Activated CD4-positive, alpha-beta T cell treated with anti-CD3 and anti-CD28 coated beads for 1 hour (primary cell): ENCODE results near the gene ZFYVE28.

Source experiments
- DNase-seq: peaks from one replicate; pipeline ENCODE4 v3.0.0-alpha.2; 2020

The ZFYVE28 gene

DNA sequence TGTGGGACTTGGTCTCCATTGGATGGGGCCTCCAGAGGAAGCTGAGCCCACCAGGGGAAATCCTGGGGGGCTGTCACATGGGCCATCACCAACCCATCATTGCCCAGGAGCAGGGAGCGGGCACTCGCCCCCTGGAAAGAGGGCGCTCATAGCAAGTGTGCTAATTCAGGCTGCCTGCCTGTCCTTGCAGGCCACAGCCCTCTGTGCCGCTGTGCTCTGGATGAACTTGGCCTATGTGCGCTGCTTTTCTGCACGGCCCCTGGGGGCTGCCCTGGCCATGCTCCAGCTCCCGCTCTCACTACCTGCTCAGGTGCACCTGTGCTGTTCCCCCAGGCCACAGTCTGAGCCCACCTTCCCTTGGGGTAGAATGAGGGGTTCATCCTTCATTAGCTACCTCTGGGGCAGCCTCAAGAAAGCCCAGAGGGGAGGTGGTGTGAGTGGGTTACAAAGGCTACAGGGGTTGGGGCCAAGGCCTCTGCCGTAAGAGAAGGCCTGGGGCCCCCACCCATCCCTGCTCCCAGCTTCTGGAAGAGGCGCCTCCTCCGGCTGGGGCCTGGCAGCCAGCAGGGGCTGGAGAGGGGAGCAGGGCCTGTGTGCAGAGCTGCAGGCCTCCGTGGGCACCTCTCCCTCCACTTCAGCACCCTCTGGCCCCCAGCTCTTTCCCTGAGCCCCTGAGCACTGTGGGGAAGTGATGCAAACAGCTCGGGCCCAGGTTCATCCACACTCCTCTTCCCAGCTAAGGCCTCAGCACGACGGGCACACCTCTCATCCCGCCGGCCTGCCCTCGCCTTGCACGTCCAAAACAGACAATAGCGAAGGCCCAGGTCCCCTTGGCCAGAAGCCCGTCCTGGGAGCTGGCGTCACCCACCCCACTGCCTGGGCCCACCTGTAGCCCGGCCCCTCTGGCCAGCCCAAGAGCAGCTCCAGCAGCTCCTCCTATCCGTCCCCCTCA lies 9.2 kb upstream of the ZFYVE28 start:
- no peak for DNase-seq

DNA sequence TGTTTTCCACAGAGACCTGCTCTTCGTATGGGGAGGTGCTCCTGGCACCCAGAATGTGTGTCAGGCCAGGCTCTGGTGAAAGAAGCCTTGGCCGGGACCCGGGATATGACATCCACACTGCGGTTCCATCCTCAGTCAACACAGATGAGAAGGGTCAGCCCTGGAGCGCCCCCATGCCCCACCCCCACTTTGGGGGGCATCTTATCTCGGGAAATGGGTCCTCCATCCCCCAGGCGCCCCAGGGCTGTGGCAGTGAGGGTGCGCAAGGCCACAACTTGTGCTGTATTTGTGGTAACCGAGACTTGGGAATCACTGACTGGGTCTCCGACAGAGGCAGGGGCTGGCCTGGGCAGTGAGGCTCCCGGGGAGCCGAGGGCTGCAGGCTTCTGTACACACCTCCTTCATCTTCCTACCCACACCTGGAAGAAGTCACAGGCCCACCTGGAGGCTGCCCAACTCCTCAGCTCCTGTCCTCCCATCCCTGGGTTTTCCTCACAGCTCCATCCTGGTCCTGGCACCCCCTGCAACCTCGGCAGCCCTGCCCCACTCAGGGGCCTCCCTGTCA lies 8.3 kb upstream of the ZFYVE28 start:
- no peak for DNase-seq

DNA sequence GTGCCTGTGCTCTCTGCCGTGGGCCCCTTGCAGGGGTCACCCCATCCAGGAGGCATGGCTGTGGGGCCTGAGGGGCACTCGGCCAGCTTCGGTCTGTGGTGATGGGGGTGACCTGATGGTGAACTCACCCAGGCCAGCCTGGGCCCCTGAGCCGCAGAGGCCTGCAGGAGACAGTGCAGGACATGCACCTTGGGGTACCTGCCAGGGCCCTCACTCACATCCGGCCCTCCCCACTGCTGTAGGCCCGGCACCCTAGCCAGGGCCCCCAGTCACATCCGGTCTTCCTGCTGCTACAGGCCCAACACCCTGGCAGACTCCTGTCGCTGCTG lies 7.6 kb upstream of the ZFYVE28 start:
- no peak for DNase-seq

DNA sequence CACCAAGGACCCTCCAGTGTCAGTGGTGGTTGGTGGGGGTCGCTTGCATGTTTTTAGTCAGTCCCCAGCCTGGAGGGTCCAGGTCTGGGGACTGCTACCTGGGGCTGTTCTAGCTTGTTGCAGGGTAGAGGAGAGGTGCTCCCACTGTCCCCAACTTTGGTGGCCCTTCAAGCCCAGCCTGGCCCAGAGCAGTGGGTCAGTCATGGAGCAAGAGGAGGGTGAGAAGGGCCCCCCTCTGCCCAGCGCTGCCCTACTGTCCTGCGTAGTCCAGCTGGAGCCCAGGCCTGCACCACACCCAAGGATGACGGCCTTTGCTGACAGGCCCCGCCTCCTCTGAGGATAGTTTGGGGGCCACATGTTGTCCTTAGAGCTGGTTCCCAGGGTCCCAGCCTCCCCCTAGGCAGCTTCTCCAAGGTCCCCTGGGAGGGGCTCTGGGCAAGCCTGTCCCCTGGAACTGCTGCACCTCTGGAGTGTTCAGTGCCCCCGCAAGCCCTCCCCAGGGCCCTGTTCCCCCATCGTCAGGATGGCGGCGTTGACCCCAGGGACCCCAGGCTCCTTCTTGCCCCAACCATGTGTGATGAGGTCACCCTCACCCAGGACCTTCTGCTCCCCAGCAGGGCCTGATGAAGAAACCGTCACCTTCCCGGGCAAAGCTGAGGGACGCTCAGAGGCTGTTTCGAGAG lies 7.1 kb upstream of the ZFYVE28 start:
- no peak for DNase-seq

DNA sequence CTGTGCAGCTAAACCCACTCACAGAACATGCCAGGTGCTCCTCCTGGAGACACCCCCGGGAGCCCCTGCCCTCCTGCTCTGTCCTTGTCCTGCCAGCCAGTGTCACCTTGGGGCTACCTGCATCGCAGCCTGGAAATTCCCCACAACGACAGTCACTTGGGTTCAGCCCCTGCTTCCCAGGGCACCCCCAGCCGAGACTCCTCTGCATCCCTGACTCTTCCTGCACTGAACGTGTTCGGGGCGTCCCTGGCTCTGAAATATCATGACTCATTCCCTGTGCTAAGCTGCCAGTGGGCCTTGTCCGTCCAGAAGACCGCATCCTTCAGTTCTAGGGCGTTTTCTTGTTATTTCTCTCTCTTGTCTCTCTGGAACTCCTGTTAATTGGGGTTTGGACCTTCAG lies 6.1 kb upstream of the ZFYVE28 start:
- no peak for DNase-seq

DNA sequence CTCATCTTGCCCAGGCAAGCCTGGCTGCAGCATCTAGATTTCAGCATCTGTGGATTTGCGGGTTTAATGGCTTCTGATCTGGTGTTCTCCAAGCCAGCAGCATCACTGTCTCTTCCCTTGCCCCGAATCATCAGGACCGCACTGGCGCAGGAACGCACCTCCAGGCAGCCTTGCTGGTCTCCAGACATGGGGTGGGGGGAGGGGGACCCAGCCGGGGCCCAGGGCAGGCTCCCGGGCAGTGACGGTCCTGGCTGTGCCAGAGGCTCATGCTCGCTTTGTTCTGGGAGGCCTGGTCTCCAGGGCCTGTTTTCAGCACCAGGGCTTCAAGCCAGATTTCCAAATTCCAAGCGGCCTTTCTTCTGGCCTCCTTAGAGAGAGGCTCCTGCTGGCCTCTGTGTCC lies 5.2 kb upstream of the ZFYVE28 start:
- no peak for DNase-seq

DNA sequence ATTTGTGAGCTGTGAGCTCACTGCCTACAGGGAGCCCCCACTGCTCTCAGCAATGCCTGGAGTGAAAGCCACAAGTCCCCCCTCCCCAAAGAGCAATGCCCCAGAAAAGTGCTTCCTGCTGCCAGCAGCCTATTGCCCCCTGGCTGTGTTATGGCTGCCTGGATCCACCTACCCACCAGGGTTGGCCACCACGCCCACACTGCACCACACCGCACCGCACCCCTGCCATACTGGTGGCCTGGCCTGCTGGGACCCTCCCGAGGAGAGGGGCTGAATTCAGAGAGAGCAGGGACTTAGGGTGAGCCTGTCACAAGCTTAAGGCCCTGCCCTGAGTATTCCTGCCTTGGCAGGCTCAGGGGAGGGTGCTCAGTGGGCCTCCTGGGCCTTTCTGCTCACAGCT lies 4.6 kb upstream of the ZFYVE28 start:
- no peak for DNase-seq

DNA sequence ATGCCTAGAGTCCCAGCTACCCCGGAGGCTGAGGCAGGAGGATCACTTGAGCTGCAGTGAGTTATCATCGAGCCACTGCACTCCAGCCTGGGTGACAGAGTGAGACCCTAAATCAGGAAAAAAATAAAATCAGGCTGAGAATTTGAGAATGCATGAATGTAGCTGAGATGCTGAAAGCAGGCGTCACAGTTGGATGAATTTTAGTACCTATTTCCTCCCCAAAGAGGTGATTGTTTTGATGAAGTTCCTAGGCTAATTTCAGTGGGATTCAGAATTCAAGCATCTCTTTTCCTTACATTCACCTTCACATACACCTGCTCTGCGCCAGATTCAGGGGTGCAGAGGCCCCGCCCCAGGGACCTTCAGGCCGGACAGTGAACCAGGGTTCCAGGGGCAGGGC lies 3.5 kb upstream of the ZFYVE28 start:
- DNase-seq, result no peak

DNA sequence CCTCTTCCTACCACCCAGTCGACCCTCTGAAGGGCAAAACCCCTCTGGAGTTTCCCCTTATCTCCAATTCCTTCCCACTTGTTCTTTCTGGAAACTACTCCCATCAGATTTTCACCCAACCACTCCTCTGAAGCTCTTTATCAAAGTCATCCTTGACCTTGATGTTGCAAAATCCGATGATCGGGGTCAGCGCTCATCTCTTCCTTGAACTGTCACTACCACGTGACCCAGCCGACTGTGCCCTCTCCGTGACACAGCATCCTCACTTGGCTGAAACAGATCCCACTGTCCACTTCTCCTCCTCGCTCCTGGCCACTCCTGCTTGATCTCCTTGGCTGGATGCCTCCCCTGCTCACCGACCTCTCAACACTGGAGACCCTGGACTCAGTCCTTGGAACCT lies 1.4 kb upstream of the ZFYVE28 start:
- no peak for DNase-seq

DNA sequence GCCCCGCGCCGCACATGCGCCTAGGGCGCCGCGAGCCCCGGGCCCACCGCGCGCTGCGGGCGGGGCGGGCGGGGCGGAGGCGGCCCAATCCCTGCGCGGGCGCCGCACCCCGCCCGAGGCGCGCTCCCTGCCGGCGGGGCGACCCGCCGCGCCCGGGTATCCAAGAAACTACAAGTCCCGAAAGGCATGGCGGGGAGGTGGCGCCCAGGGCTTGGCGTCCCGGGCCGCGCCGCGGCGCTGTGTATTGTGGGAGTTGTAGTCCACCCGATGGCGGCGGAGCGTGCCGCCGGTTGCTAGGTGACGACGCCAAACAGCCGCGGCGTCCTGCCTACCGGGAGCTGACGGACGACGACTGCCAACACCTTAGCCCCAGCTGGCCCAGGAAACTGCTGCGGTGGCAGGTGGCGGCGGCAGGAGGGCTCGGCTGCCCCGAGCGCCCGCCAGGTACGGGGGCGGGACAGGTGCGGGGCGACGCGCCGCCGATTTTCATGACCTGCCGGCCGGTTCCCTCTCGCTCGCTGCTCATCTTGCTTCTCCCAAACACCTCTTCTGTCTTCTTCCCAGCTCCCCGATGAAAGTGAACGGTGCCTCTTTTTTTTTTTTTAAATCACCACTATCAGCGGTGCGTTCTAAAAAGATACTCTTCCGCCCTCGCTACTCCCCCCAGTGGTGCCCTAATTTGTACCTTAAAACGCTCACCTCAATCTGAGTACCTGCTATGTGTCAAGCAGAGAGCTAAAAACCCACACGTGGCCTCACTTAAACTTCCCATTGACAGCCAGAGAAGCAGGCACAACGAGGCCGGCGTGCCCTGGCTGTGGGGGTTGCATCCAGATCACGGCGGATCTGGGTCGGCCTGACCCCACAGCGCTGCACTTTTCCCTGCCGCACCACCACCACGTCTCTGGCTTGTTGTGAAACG lies 466 bp upstream of the ZFYVE28 start, which contains the start of gene CFAP99:
Gene CFAP99, plus strand, starts transcription at position 306 of the 922 bp plus-strand sequence.
- DNase-seq, result peak; percentile 98

DNA sequence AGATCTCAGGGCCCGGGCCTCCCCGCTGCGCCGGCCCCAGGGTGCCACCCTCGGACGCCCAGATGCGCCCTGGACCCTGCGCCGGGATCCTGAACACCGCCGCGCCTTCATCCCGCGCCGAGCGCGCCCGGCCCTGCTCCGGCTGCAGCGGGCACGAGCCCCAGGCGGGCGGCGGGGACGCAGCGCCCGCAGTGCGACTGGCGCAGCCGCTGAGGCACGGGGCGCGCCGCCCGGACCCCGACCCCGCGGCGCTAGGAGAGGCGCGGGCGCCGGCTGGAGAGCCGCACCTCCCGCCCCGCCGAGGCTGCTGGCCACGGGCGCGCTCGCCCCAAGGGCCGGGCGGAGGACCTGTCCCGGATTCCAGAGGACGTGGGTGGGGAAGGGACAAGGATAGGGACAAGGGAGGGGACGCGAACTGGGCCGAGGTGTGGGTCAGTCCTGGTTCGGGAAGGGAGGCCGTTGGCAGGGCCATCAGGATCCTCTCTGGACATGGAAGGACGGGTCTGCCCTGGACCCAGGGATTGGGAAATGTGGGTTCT lies 1.1 kb downstream of the ZFYVE28 start:
- DNase-seq, result no peak

DNA sequence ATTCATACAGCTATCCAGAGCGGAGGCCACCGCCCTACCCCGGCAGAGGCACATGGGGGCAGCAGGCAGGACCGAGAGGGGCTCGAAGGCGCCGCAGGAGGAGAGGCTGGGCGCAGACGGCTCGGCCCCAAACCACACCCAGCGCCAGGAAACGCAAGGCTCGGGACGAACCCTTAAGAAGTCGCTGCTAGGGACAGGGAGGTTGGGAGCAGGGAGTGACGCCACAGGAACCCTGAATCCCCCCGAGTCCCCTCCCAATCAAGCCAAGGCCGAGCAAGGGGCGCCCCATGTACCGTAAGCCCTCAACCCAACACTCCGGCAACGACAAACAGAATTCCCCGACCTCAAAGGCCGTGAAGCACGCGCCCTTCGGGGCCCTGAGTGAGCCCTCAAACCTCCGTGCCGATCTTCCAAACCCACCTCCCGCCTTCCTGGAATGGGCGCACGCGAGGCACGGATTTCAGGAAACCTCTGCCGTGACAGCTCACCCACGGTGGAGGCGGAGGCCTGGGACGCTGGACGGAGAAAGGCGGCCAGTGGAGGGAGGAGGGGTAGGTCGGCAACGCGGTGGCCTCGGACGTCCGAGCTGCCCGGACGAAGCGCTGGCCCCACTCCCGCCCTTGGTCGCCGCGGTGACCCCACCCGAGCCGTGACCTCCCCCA lies 1.8 kb downstream of the ZFYVE28 start:
- no peak for DNase-seq

DNA sequence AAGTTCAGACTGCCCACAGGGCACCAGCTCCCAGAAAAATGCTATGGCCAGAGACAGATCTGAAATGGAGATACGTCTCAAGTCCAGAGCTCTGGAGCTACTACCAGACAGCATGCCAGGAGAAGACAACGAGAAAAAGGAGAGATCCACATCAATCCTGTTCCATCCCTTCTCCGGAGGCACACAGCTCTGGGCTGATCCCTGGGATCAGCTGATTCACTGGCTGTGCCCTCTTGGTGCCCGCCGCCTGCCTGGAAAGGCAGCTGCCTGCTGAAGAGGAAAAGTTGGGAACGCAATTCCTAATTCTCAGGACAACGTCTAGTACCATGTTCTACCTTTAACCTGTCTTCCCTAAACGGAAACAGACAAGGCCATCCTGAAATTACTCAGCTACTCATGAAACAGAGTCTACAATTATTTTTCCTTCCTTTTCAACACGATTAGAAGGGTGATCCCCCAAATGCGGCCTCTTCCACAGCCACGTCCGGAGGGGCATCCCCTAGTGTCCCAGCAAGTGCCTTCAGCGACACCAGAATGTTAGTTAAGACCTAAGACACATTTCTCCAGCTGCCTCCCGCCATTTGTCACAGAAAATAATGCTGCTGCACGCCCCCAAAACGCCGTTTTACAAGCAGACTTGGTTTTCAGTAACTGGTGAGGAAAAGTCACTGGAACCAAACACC lies 2.4 kb downstream of the ZFYVE28 start:
- DNase-seq, result no peak

DNA sequence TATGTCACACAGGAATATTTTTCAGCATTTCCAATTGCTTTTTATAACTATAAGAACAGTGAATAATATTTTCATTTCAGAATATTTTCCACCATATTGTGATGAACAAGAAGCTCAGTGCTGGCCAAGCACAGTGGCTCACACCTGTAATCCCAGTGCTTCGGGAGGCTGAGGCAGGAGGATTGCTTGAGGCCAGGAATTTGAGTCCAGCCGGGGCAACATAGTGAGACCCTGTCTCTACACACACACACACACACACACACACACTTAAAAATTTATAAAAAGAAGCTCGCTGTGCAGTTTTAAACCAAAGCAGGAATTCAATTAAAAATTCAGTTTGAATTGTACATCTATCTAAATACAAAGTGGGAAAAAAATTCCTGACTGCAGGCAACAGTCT lies 3.2 kb downstream of the ZFYVE28 start:
- no peak for DNase-seq

DNA sequence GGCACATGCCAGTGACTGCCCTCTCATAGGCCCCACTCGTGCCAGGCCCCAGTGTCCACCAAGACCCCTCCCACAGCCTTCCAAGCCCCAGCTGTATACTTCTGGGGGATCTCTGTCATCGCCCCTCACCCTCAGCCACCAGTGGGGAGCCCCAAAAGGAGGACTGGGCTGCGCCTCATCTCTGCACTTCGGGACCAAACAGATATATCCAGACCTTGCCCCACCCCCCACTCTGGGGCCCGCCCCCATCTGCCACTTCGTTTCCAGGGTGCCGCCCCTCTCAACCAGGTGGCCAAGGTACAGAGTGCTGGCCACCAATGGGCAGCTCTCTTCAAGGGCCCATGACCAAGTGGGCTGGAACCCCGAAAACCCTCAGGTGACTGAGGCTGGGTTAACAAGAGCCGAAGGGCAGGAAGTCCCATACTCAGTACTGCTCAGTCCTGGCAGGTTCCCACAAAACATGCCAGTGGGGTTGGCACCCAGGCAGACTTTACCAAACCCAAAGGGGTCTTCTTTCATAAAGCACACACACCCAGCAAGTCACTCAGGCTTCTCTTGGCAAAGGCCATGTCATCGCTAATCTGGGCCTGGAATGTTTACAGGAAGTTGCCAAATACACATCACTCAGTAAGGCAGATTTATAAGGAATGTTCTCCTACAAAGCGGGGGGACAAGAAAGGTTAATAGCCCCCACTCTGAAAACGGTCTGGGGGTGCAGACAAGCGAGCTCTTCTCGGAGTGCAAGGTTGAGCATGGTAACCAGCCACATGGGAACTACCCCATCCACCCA lies 4.4 kb downstream of the ZFYVE28 start:
- no peak for DNase-seq

DNA sequence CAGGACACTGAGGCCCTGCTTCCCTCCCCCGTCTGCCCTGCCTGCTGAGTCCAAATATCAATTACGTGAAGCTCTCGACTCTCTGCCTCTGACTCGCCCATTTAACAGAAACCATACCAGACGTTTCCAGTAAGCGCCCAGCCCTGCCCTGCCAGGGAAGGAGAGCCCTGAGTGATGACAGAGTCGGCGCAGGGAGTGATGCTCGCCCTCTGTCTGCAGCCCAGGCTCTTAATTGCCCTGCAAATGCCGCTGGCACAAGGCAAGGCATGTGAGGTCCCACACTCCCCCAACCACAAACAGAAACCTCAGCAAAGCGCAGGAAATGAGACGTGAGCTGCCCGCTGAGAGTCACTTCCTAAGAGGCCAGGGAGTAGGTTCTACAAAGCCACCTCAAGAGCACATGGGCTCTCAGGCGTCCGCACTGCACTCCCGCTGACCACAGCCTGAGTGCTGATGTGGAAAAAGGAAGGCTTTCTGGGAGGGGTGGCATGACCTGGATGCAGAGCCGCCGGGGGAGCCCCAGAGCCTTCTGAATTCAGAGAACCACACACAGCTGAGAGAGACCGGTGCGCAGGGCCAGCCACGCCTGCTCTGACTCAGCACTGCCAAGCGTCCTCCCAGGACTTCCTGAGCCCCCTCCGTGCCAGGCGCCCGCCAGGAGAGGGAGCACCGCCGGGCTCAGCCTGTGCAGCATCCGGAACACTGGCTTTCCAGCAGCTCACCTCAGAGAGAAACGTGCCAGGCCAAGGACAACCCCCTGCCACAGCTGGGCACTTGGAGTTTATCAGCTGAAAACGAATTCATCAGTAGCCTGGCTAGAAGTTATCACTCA lies 5.3 kb downstream of the ZFYVE28 start:
- DNase-seq, result peak; percentile 76

DNA sequence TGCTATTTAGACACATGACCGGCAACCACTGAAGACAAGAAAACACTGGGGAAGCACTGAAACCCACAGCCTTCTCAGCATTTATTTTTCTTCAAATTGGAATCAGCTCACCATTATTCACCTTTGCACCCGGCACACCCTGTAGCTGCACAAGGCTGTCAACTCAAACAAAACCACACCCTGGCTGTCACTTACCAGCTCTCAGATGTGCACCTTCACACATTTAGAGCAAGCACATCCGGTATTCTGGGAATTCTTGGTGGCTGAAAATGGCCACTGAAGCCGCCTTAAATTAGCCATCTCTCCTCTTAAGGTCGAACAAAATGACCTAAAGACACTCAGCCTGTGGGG lies 5.9 kb downstream of the ZFYVE28 start:
- no peak for DNase-seq

DNA sequence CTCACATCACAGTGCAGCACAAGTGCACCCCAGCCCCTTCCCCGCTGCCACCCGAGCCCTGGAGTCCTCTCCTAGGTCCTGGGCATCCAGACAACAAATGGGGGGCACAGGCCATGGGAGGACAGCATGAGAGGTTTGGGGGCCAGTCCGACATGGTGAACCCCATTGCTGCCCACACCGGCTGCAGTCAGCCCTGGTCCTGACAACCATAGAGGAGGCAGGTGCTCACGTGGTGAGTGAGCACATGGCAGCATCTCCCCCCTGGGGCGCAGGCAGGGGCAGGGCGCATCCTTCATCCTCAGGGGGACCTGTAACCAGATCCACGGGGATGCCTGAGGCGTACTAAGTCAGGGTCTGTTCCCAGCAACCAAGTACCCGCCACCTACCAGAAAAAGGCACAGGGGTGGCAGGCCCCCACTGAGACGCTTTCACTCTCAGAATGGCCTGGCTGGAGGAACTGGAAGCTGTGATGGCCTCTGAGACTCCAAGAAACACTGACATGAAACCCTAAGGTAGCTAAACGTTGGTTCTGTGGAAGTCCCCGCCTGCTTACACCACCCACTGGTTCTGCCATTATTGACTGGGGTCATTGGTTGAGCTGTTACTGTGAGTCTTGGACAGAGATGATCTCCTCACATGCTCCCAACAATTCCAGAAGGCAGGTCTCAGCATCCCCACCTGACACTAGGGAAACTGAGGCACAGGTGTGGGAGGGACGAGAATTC lies 6.5 kb downstream of the ZFYVE28 start:
- no peak for DNase-seq

DNA sequence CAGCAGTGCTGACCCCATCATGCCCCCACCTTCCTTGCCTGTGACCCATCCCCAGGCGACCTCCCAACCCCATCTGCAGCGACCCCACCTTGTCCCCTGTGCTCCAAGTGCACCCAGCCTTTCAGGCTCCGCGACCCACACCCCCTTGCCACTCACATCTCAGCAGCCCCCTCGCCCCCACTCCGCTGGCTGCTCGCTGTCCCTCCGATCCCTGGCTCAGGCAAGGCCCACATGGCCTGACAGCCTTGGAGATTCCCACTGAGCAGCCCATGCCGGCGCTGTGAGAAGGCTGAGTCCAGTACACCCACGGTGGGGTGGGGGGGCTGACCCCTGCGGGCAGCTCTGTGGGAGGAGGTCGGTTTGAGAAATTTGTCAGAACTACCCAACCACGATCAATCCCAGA lies 9.1 kb downstream of the ZFYVE28 start:
- no peak for DNase-seq
